ENCODE measurements around the gene BIN2.
"Not testable (repeated sequence)": the region's sequence is repeated elsewhere in the genome, so short reads cannot be mapped to it uniquely, and the experiment has no call there.

The BIN2 gene

GRCh38 chr12:51345681-51346080 is 21.7 kb upstream of the BIN2 start:
- no peak for DNase-seq (ENCODE audit: low read depth in 2 of 2)

DNA sequence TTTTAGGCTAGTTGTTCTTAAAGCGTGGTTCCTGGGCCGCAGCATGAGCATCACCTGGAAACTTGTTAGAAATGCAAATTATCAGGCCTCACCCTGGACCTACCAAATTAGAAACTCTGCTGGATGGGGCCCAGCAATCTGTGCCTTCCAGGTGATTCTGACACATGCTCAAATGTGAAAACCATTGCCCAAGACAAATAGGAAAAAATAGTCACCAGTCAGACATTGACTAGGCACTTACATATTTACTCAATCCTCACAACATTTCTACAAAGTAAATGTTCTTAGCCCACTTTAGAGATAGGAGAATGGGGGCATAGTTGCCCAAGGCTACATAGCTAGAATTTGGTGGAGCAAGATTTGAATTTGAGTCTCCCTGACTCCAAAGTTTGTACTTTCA is 19.2 kb upstream of the BIN2 start:
- DNase-seq (ENCODE audit: low read depth in 2 of 2), result no peak

GRCh38 chr12:51342416-51342815 is 18.4 kb upstream of the BIN2 start:
- DNase-seq (ENCODE audit: low read depth in 2 of 2), result no peak

DNA sequence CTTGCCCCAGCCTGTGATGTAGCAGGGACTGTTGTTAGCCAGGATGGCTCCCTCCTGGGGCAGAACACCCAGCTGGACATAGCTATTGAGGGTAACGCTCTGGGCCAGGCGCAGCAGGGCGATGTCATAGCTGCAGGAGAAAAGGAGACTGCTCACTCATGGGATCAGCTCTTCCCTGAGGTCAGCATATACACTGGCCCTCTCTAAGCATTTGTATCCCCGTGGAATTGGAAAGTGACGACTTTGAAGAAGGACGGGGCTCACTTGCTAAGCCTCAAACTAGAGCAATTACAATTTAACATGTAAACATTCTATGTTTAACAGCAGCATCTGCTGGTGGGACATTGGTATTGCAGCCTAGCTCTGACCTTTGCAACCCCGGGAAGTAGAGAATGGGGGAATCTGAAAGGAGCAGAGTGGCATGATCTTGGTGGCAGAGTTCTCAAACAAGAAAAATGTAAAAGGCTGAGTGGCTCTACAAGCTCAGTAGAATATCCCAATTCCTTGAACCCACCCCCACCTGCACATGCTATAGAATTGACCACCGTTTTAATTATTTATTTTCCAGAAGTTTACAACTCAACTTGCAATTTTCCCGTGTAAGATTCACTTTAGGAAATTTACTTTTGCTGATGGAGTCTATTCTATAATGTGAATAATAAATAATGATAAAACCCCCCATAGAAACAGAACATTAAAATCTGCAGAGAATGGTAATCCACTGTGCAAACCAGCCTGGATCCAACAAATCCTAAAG is 17.5 kb upstream of the BIN2 start:
- peak; percentile 23 to 44 for DNase-seq (ENCODE audit: low read depth in 2 of 2)

- no peak for DNase-seq (ENCODE audit: low read depth in 2 of 2)
These were observed 15.8 kb upstream of the BIN2 start for GRCh38 chr12:51339750-51340149.

GRCh38 chr12:51337336-51337735 is 13.4 kb upstream of the BIN2 start:
- DNase-seq (ENCODE audit: low read depth in 2 of 2), result not testable (repeated sequence)

- no peak for DNase-seq (ENCODE audit: low read depth in 2 of 2)
These were observed 12.0 kb upstream of the BIN2 start for GRCh38 chr12:51335931-51336330.

- no peak for DNase-seq (ENCODE audit: low read depth in 2 of 2)
These were observed 10.8 kb upstream of the BIN2 start for GRCh38 chr12:51334764-51335163.

- no peak for DNase-seq (ENCODE audit: low read depth in 2 of 2)
These were observed 9.6 kb upstream of the BIN2 start for GRCh38 chr12:51333536-51333935.

DNA sequence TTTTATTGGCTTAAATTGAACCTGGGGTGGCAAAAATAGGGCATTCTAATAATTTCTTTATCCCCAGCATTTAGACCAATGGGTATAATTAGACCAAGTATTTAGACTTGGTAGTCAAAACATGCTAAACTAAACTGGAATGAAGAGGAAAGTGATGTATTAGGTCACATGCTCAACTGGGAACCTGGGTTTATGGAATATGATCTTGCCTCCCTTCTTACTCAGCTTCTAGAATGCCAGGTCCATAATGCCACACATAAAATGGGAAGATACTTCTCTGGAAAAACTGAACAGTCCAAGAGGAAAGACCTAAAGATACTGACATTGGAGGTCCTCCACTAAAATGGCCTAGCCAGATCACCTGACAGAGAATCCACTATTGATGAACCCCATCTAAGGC is 6.2 kb upstream of the BIN2 start:
- no peak for DNase-seq (ENCODE audit: low read depth in 2 of 2)

GRCh38 chr12:51329742-51330141 is 5.8 kb upstream of the BIN2 start:
- DNase-seq (ENCODE audit: low read depth in 2 of 2), result no peak

GRCh38 chr12:51328587-51328986 is 4.6 kb upstream of the BIN2 start:
- DNase-seq (ENCODE audit: low read depth in 2 of 2), result no peak

- no peak for DNase-seq (ENCODE audit: low read depth in 2 of 2)
These were observed 2.9 kb upstream of the BIN2 start for GRCh38 chr12:51326698-51327439.

GRCh38 chr12:51324953-51325352 is 979 bp upstream of the BIN2 start:
- DNase-seq (ENCODE audit: low read depth in 2 of 2), result no peak

GRCh38 chr12:51323317-51323960 is 535 bp downstream of the BIN2 start:
- no peak for DNase-seq (ENCODE audit: low read depth in 2 of 2)

GRCh38 chr12:51322452-51322851 is 1.5 kb downstream of the BIN2 start:
- no peak for DNase-seq (ENCODE audit: low read depth in 2 of 2)

DNA sequence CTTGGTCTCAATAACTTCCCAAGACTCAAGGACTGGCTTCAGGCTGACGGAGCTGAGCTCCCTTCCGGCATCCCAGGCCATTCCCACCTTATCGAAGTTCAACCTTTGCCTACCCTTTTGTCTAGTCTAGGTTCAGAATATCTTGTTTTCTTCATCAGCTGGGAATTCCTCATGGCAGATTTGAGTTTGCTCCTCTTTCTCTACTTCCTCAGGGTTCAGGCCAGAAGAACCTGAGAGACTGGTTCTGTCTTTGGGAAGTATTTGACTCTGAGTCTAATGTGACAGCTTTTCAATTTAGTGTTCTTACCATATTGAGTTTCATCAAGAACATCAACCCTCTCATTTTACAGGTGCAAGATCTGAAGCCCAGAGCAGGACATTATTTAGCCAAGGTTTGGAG is 2.1 kb downstream of the BIN2 start:
- DNase-seq (ENCODE audit: low read depth in 2 of 2), result no peak

DNA sequence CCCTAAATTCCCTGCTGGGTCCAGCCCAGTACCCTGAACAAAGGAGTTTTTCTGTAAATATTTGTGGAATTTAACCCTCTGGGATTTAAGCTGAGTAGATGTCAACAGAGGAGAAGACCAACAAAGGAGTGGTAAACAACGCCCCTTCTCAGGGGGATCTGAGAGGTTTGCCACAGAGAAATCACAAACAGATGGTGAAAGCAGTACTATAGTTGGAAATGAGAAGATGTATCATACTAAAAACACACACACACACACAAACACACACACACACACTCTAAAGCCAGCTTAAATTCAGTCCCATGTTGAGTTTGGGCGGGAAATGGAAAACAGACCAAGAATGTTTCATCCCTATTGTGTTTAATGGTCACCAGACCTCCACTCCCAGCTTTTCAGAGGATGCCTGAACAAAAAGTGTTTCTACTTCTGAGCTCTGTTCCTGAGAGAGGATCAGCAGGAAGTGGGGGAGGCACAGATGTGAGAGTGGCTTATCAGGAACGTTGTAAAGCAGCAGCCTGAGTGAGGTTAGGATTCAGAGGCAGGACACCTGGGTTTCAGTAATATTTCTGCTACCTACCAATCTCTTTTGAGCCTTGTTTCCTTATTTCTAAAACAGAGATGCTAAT is 3.2 kb downstream of the BIN2 start:
- no peak for DNase-seq (ENCODE audit: low read depth in 2 of 2)

- no peak for DNase-seq (ENCODE audit: low read depth in 2 of 2)
These were observed 3.7 kb downstream of the BIN2 start for GRCh38 chr12:51320311-51320694.

DNA sequence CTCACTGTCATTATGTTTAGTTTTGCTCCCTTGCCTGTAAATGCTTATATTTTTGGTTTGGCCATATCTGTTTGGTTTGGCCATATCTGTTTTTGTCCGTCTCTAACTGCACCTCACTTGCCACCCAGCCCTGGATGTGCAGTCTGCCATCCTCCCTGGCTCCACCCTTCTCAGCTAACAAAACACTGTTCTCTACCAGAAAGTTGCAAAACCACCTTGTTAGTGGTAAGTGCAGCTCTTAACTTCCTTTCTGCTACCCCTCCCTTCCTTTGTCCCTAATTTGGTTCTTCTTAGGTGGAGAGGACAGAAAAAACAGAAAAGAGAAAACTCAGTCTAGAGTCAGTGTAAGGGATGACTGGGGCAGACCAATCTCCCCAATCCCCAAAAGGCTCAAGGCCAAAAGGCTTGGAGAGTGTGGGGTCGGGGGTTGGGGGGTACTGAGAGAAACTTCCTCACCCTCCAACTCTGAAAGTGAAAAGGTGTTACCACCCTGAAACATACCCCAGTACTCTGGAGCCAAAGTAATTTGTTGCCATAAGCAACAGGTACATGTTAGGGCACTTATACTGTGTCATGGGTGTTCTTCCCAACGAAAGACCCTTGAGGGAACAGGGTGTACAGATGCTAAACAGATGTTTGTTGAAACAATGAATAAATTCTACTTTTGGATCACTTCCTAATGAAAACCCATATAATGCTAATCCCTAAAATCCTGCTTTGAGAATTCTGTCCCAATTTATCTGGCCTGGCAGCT is 5.0 kb downstream of the BIN2 start:
- DNase-seq (ENCODE audit: low read depth in 2 of 2), result no peak

DNA sequence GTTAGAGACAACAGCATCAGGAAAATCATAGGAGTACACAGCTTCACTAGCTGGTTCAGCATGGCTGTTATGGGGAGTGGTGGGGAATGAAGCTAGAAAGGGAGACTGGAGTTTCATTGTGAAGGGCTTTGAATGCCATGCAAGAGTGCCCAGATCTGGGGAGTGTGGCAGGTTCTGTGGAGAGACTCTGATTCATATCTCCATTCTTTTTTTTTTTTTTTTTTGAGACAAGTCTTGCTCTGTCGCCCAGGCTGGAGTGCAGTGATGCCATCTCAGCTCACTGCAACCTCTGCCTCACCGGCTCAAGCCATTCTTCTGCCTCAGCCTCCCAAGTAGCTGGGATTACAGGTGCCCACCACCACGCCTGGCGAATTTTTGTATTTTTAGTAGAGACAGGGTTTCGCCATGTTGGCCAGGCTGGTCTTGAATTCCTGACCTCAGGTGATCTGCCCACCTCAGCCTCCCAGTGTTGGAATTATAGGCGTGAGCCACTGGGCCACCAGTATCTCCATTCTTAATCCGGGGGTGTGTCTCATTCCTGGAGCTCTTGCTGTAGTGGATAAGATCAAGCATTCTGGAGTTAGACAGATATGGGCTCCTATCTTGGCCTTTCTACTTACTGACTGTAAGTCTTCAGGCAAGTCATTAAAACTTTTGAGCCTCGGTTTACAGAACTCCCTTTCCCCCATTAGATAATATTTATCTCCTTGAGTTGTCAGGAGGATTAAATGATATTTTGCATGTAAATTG is 5.7 kb downstream of the BIN2 start:
- not testable (repeated sequence) for DNase-seq (ENCODE audit: low read depth in 2 of 2)
